ENCODE measurements around the gene HLA-DQA1.
"Not testable (repeated sequence)": the region's sequence is repeated elsewhere in the genome, so short reads cannot be mapped to it uniquely, and the experiment has no call there.

HLA-DQA1 gene

DNA sequence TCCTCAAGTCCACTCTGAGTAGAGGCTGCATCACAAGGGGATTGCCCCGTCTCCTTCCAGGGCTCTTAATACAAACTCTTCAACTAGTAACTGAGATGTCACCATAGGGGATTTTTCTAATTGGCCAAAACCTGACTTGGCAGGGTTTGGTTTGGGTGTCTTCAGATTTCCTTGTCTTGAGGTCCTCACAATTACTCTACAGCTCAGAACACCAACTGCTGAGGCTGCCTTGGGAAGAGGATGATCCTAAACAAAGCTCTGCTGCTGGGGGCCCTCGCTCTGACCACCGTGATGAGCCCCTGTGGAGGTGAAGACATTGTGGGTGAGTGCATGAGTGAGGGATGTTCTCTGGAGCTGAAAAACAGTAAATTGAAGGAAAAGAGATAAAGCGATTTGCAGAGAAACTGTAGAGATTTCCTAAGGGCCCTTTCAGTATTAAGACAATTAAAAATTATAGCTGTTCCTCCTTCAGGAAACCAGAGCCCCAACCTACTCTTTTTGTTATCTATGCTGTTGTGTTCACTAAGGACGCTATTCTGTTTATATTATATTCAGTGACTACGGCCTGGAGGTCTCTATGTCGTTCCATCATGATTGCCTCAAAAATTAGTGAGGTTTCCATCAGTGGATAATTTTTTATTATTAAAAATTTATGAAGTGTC is at the start of gene HLA-DQA1:
TSS of gene HLA-DQA1 (plus strand) at position 188 of the 662 bp plus-strand sequence. CDS start at position 241, 53 bp downstream.
- H3K4me3 ChIP-seq (ENCODE audit: low read depth, low read length): no peak within 1 kb of the TSS
- TF ChIP-seq, protein P1, sequence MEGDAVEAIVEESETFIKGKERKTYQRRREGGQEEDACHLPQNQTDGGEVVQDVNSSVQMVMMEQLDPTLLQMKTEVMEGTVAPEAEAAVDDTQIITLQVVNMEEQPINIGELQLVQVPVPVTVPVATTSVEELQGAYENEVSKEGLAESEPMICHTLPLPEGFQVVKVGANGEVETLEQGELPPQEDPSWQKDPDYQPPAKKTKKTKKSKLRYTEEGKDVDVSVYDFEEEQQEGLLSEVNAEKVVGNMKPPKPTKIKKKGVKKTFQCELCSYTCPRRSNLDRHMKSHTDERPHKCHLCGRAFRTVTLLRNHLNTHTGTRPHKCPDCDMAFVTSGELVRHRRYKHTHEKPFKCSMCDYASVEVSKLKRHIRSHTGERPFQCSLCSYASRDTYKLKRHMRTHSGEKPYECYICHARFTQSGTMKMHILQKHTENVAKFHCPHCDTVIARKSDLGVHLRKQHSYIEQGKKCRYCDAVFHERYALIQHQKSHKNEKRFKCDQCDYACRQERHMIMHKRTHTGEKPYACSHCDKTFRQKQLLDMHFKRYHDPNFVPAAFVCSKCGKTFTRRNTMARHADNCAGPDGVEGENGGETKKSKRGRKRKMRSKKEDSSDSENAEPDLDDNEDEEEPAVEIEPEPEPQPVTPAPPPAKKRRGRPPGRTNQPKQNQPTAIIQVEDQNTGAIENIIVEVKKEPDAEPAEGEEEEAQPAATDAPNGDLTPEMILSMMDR (IDR thresholded peaks at IDR 0.05; ENCODE audit: low read depth, low read length): no peak
- no peak for TF ChIP-seq MYC (IDR thresholded peaks at IDR 0.05; ENCODE audit: low read depth, low read length)
- no peak for DNase-seq (ENCODE audit: low read depth)

- DNase-seq (ENCODE audit: low read depth): no peak
- TF ChIP-seq MYC (IDR thresholded peaks at IDR 0.05; ENCODE audit: low read depth, low read length) (no peak), POLR2A (IDR thresholded peaks at IDR 0.05; ENCODE audit: extremely low read depth, insufficient read length) (no peak)
- TF ChIP-seq, protein P2, sequence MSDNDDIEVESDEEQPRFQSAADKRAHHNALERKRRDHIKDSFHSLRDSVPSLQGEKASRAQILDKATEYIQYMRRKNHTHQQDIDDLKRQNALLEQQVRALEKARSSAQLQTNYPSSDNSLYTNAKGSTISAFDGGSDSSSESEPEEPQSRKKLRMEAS (IDR thresholded peaks at IDR 0.05; ENCODE audit: low read depth, low read length): no peak
- H3K4me3 ChIP-seq (ENCODE audit: low read depth, low read length): no peak overlapping the region
Measured at GRCh38 chr6:32588156-32588555, 49.0 kb upstream of the HLA-DQA1 start.

- DNase-seq (ENCODE audit: low read depth): peak; percentile 18
- no peak within 1 kb of the TSS for H3K4me3 ChIP-seq (ENCODE audit: low read depth, low read length)
- TF ChIP-seq, protein P1 (IDR thresholded peaks at IDR 0.05; ENCODE audit: low read depth, low read length): no peak
- TF ChIP-seq MYC (IDR thresholded peaks at IDR 0.05; ENCODE audit: low read depth, low read length) (no peak), POLR2A (IDR thresholded peaks at IDR 0.05; ENCODE audit: extremely low read depth, insufficient read length) (no peak)
- TF ChIP-seq, protein P2 (IDR thresholded peaks at IDR 0.05; ENCODE audit: low read depth, low read length): no peak
Measured at GRCh38 chr6:32589596-32590449, 47.4 kb upstream of the HLA-DQA1 start, which contains the start of gene HLA-DRB1. Gene HLA-DRB1, minus strand, starts transcription at chr6:32589848. Its CDS starts 106 bp downstream, at chr6:32589742.

- not testable (repeated sequence) for H3K4me3 ChIP-seq (ENCODE audit: low read depth, low read length); DNase-seq (ENCODE audit: low read depth)
Measured at GRCh38 chr6:32590713-32591112, 46.5 kb upstream of the HLA-DQA1 start.

DNA sequence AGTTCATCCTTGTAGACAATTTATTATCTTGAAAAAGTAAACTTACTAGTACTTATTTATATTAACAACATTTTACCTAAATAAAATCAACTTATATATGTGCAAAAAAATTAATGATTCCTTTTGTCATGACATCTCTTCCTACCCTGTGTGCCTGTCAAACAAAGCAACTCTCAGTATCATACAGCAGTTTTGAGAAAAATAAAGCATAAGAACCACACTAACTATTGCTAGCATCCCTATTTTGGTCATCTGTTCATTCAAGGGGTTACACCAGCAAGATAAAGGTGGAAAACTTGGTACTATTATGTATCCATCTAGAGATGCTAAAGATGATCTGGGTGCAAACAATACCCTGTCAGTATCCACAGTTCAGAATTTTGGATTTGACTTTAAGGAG is 40.2 kb upstream of the HLA-DQA1 start:
- no peak overlapping the region for H3K4me3 ChIP-seq (ENCODE audit: low read depth, low read length)
- TF ChIP-seq, protein P2 (IDR thresholded peaks at IDR 0.05; ENCODE audit: low read depth, low read length): no peak
- DNase-seq (ENCODE audit: low read depth): no peak

DNA sequence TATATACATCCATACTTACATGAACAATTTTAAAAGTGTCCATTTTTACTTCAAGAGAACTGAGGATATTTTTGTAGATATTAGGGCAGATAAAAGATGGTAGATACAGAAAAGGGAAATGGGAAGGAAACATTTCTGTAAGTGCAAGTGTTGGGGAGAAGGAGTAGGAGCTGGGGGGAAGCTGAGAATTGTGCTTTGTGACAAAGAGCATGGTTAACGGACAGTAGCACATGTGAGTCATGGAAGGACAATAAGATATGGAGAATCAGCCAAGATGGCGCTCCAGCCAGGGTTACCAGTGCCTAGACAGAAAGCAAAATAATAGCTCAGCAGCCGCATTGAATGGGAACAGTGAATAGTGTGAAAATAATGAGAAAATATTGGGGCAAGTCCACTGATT is 34.8 kb upstream of the HLA-DQA1 start:
- TF ChIP-seq POLR2A (IDR thresholded peaks at IDR 0.05; ENCODE audit: extremely low read depth, insufficient read length) (no peak), MYC (IDR thresholded peaks at IDR 0.05; ENCODE audit: low read depth, low read length) (no peak)
- TF ChIP-seq, protein P1 (IDR thresholded peaks at IDR 0.05; ENCODE audit: low read depth, low read length): no peak
- TF ChIP-seq, protein P2 (IDR thresholded peaks at IDR 0.05; ENCODE audit: low read depth, low read length): no peak
- no peak for DNase-seq (ENCODE audit: low read depth)
- H3K4me3 ChIP-seq (ENCODE audit: low read depth, low read length): no peak overlapping the region

- DNase-seq (ENCODE audit: low read depth): no peak
- TF ChIP-seq MYC (IDR thresholded peaks at IDR 0.05; ENCODE audit: low read depth, low read length) (no peak), POLR2A (IDR thresholded peaks at IDR 0.05; ENCODE audit: extremely low read depth, insufficient read length) (no peak)
- TF ChIP-seq, protein P2 (IDR thresholded peaks at IDR 0.05; ENCODE audit: low read depth, low read length): no peak
- TF ChIP-seq, protein P1 (IDR thresholded peaks at IDR 0.05; ENCODE audit: low read depth, low read length): no peak
- no peak overlapping the region for H3K4me3 ChIP-seq (ENCODE audit: low read depth, low read length)
Measured at GRCh38 chr6:32603222-32603621, 34.0 kb upstream of the HLA-DQA1 start.

Measured in NB4 (cell line).